DND-41 (cell line): ENCODE data around the gene ANKS1B.

Source experiments
- CTCF ChIP-seq: IDR thresholded peaks from 2 replicates; pipeline ENCODE4 v1.5.1; 2012; ENCODE audit warnings: borderline replicate concordance, low read length, moderate library complexity, mild to moderate bottlenecking; ENCODE audit not compliant: poor library complexity, severe bottlenecking; ENCODE audit errors: extremely low read depth
- EZH2 ChIP-seq: IDR thresholded peaks from 3 replicates; pipeline ENCODE4 v1.6.1; 2012; ENCODE audit warnings: borderline replicate concordance, low read depth, mild to moderate bottlenecking, moderate library complexity, low read length, inconsistent platforms; ENCODE audit not compliant: severe bottlenecking

GRCh38 chr12:99549651-99550050 is 435.1 kb downstream of the ANKS1B start:
- TF ChIP-seq CTCF: no peak
- TF ChIP-seq EZH2: no peak
